NCI-H82 (cell line): ENCODE results near the gene UTP3.
"Not testable (repeated sequence)": the region's sequence is repeated elsewhere in the genome, so short reads cannot be mapped to it uniquely, and the experiment has no call there.

Experiments used
- DNase-seq: peaks from one replicate; lab custom pipeline; 2025; lab: John Stamatoyannopoulos, UW

UTP3 gene, protein sequence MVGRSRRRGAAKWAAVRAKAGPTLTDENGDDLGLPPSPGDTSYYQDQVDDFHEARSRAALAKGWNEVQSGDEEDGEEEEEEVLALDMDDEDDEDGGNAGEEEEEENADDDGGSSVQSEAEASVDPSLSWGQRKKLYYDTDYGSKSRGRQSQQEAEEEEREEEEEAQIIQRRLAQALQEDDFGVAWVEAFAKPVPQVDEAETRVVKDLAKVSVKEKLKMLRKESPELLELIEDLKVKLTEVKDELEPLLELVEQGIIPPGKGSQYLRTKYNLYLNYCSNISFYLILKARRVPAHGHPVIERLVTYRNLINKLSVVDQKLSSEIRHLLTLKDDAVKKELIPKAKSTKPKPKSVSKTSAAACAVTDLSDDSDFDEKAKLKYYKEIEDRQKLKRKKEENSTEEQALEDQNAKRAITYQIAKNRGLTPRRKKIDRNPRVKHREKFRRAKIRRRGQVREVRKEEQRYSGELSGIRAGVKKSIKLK

DNA sequence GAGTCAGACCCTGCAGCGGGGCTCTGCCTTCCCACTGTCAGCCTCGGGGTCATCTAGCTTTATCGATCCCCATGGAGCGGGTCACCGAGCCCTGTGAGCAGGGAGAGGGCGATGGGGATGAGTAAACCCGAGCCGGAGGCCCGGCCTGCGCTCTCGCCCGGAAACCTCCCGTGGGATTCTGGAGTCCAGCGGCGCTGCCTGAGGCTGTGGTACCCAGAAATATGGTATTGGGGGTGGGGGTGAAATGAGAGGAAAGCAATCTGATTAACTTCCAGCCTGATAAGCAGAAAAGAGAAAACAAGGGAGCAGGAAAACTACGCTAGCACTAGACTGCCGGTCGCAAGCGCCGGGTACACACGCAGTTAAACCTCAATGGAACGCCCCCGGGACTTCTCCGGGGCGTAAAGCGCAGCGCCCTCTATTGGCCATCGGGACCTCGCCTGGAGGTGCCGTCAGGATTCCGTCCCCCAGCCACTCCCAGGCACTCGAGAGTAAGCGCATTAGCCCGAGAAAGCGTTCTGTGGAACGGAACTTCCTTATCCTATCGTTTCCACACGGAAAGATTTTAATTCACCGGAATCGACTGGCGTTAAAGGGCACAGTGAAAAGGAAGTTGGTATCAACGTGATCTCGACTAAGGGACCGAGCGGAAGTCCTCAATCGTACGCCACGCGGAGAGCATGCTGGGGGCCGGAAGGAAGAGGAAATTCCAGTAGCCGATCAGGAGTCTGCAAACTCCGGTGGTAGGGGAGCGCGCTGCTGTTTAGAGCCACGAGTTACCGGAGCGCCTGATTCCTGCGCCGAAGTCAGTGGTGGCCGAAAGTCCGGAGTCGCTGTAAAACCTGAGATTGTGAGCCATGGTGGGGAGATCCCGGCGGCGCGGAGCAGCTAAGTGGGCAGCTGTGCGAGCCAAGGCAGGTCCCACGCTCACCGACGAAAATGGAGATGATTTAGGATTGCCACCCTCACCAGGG lies at the start of gene UTP3:
Gene UTP3 (plus strand): TSS at position 712 of the 974 bp plus-strand sequence. CDS start 146 bp downstream, at position 858.
- peak; percentile 98 for DNase-seq

DNA sequence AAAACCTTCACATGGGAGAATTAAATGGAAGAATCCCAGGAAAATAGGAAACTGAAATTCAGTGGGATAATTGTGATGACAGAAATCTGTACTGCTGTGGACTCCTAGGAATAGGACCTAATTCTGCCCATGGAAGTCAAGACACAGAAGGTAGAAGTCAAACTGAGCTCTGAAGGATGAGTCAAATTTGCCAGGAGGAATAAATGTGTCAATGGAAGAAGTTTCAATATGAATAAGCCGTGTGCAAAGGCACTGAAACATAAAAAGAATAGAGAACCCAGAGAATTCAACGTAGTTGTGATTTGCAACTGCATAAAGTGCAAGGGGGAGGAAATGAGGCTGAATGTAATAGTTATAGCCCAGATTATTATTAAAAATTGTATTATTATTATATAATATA lies 48.1 kb upstream of the UTP3 start:
- DNase-seq: no peak

DNA sequence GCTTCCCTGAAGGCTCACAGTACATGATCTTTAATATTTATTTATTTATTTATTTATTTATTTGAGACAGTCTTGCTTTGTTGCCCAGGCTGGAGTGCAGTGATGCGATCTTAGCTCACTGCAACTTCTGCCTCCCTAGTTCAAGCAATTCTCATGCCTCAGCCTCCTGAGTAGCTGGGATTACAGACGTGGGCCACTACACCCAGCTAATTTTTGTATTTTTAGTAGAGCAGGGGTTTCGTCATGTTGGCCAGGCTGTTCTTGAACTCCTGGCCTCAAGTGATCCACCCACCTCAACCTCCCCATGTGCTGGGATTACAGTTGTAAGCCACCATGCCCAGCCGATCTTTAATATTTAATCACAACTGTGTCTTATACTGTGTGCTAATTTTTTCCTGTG lies 37.6 kb upstream of the UTP3 start:
- DNase-seq: not testable (repeated sequence)

DNA sequence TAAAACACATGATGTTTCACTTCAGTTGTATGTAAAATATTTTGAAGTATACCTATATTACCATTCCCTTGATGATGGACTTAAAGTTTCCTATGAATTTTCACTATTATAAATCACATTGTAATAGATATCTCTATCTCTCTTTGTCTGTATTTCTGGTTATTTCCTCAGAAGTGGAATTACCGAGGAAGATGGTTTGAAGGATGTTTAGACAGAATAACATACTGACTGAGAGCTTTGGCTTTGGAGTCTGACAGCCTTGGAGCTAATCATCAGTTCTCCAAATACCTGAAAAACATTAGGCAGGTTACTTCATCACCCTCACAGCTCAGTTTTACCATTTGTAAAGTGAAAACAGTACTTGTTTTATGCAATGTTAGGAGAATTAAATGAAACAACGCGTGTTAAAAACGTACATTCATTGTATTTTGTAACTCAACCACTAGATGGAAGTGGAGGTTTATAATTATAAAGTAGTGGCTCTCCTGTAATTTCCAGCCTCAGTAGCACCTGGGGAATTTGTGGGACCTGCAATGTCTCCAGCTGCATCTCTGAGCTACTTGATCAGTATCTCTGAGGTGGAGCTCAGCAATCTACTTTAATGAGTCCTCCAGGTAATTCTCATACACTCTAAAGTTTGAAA lies 36.3 kb upstream of the UTP3 start:
- peak; percentile 54 for DNase-seq

DNA sequence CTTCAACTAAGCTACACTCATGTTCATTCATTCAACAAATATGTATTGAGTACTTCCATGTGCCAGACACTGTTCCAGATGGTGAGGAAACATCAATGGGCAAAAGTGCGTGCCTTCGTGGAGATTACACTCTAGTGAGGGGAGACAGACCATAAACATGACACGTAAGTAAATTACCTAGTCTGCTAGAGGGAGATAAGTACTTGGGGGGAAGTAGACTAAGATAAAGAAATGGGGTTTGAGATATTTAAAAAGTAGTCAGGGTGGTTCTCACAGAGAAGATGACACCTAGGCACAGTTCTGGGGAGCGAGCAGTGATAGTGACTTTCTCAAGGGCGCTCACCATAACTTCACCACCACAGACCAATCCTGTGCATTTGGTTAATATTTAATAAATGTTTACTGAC lies 33.7 kb upstream of the UTP3 start:
- no peak for DNase-seq

DNA sequence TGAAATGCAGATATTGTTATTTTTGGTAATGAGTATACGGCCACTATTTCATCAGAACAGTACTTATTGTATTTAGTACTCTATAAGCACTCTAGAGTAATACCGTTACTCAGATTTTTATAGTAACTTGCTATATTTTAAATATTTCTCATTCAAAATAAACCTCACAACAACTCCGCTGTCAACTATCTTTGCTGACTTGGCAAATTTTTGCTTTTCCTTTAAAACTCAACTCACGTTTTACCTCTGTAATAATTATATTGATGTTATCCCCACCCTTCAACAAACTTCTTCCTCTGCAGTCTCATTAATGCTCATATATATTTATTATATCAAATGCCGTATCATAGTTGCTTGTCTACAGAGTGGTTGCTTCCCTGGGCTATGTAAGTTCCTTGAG lies 31.0 kb upstream of the UTP3 start:
- DNase-seq: no peak

DNA sequence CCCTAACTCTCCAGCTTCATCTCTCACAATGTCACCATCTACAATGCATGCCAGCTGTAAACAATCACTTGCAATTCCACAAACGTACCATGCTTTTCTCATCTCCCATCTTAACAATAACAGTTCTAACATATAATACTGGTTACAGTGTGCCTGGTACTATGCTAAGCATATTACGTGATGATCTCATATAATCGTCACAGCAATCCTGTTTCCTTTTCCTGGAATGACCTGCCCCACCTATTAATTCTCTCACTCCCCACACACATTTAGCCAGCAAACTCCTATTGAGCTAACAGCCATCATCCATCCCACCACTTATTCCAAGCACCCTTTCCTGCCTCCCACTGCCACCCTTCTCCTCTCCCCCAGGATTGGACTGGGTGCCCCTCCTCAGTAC lies 29.9 kb upstream of the UTP3 start:
- peak; percentile 15 for DNase-seq

DNA sequence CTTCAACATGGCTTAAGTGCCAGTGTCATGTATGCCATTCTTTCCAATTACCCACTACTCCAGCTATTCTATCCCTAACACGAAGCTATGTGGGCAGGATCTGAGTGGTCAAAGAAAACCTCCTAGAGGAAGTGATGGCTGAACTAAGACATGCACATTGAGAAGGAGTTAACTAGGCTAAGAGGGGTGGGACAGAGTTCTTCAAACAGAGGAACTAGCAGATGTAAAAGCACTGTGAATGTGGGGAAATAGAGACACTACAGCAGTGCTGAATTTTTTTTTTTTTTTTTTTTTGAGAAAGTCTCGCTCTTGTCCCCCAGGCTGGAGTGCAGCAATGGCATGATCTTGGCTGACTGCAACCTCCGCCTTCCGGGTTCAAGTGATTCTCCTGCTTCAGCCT lies 28.2 kb upstream of the UTP3 start:
- no peak for DNase-seq

DNA sequence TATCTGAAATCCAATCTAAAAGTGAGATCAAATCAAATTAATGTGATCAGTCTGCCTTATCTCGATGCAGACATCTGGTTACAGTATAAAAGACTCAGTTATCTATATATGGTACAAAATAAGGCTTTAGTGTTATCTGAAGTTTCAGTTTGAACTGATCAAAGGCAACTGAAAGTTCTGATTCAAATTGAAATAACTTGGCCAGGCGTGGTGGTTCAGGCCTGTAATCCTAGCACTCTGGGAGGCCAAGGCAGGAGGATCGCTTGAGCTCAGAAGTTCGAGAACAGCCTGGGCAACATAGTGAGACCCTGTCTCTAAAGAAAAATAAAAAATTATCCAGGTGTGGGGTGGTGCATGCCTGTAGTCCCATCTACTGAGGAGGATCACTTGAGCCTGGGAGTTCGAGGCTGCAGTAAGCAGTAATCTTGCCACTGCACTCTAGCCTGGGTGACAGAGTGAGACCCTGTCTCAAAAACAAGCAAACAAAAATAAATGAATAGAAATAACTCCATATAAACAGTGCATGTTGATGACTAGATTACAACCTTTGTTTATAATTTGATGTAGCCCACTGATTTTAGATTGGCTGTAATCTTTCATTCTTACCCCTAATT lies 26.9 kb upstream of the UTP3 start:
- DNase-seq: not testable (repeated sequence)

DNA sequence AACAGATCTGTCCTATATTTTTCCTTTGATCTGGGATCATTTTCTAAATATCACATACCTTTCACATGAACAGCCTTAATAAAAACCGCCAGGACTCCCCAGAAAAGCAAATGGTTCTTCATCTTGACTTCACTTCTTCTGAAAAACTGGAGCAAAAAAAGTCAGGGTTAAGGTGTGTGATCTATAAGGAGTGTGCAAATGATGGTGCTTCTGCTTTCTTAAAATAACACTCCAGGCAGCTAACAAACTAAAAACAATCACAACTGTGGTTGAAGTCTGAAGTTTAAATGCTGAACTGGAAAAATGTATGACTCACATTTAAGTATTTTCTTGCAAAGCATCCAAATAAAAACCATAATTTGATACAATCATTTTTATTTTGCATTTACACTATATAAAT lies 22.0 kb upstream of the UTP3 start, which contains the start of gene JCHAIN:
Gene JCHAIN (minus strand): TSS at position 140 of the 400 bp plus-strand sequence. CDS start 18 bp downstream, at position 122.
- no peak for DNase-seq

DNA sequence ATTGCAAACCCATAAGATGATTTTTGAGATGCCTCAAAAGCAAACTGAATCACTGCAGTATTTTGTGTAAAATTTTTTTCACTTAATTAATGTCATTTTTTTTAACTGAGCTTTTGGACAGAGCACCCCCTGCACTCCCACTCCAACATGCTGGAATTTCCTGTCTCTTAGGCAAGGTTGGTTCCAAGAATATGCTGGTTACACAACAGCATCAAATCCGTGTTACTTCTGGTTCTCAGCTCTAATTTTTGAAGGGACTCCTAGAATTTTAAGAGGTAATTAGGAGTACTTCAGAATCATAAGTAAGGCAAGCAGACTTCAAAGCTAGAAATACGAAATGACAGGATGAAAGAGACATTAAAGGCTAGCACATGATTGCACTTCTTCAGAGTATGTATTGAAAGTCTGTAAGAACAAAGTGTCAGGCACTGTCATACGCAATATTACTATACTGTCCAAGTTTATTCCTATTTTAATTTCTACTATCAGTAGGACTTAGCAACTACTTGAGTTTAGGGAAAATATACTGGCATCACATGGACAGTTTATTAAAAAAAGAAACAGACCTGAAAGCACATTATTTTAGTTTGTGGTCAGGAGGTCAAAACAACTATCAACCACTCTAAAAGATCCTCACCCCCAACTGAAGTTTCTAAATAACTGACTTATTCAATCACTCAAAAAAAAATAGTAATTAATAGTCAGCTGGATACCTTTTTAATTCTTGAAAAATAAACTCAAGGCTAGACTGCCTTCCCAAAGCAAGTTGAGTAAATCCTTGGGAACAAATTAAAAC lies 20.4 kb upstream of the UTP3 start:
- DNase-seq: no peak

DNA sequence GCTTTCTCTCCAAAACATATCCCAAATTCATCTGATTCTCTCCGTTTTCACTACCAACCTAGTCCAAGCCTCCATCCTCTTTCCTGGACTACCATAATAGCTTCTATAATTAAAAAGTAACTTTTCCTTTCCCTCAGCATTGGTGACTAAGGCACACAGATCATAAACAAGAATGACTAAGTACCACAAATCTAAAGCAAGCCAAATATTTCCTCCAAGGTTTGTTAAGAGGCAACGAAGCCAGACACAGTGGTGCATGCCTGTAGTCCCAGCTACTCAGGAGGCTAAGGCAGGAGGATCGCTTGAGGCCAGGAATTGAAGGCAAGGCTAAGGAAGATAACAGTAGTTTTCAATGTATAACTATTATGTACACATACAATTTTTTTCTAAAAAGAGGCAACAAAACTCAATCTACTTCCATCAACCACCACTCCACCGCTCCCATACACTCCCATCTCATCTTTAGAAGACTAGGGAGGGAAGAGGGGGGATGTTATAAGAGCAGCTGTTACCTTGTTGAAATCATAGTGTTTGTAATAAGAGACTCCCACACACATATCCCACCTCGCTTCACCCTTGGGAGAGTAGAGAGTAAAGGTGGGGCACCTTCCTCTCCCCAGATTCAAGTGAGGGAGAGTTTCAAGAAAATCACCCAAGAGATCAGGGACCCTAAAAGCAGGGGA lies 17.9 kb upstream of the UTP3 start:
- no peak for DNase-seq

DNA sequence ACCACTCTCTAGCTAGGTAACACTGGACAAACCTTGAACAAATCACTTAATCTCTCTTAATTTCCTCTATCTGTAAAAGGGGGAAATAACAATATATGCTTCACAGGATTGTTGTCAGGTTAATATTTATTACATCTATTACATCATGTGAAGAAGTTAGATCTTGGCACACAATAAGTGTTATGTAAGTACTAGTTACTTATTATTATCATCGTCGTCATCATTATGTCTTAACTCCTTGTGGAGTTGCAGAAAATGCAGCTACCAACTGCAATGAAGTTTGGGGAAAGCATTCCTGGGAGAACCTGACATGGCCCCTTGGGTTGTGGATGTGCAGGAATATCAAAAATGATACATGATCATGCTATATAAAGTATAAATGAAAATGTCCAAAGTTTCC lies 17.2 kb upstream of the UTP3 start:
- no peak for DNase-seq

DNA sequence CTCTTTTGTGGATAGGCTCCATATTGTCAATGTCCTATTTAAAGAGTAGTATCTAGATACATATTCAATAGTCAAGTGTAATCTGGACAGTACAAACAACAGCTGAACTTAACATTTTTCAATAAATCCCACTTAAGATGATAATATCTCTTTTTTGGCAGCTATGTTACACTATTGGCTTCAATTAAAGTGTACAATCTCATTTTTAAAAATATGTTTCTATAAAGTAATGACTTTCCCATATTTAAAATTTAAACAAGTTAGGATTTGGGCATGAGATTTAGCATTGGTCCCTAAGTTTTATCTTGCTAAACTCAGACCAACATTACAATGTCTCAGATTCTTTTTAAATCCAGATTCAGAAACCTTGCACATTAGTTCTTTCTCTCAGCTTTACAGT lies 14.1 kb upstream of the UTP3 start:
- no peak for DNase-seq

DNA sequence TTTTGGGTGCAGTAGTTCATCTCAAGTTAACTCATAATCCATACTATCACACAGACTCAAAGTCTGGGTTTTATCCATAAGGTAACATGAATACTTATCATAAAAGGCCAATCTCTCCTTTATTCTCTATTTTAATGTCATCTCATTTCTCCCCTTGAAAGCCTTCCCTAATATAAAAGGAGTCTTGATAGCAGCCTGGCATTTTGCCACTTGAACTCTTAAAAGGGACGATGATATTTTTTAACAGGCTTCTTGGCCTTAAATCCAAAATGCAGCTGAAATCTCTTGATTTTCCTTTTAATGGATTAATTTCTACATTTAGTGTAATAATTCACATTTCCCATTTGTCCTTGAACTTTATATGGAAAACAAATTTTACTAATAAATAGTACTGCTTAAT lies 13.6 kb upstream of the UTP3 start:
- DNase-seq: no peak

DNA sequence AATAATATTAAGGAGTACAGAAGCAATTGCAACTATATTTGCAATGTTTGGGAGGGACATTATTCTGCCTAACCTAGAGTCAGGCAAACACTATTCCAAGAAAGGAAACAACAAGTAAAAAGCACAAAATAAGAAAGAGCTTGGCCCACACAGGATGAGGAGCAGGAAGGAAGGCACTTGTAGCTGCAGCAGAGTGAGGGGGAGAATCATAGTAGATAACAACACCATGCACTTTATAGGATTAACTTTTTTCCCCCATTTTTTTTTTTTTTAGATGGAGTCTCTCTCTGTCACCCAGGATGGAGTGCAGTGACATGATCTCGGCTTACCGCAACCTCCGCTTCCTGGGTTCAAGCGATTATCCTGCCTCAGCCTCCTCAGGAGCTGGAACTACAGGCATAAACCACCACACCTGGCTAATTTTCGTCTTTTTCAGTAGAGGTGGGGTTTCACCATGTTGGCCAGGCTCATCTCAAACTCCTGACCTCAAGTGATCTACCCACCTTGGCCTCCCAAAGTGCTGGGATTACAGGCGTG lies 11.7 kb upstream of the UTP3 start:
- DNase-seq: no peak

DNA sequence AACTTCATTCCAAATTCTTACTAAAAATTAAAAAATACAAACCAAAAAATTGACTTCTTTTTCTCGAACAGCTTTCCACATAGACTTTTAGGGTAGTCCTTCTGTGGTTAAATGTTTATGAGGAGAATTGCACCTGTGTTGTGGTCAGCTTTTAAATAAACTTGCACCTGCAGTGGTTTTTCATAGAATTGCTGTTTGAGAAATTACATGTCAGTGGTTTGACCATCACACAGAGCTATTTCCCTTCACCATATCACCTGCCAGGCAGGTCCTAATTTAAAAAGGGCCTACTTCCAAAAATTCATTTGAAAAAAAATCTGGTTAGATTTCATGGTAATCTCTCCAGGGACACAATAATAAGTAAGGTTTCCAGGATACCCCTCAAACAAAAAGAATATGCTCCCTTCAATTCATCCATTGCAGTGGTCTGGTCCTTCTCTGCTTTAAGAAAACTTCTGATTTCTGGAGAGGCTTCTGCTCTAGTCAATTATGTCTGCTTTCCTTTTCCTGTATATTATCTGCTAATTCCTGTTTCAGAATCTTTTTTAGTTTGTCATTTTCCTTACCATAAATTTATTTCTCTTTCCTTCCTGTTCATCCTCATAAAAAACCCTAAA lies 9.8 kb upstream of the UTP3 start:
- no peak for DNase-seq

DNA sequence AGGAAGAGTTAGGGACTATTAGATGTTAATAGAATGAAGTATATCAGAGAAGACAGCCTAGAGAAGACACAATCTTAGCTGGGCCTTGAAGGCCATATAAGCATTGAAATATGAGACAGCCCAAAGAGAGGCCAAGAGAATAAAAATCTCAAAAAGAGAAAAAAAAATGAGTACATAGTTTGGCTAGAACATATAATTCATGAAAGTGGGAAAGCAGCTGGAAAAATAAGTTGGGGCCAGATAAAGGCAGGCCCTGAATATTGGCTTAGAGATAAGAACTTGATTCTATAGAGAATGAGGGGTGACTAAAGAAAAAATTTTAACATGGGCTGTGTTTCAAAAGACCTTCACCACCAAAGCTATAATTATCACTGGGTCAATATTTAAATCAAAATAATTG lies 7.4 kb upstream of the UTP3 start:
- DNase-seq: no peak

DNA sequence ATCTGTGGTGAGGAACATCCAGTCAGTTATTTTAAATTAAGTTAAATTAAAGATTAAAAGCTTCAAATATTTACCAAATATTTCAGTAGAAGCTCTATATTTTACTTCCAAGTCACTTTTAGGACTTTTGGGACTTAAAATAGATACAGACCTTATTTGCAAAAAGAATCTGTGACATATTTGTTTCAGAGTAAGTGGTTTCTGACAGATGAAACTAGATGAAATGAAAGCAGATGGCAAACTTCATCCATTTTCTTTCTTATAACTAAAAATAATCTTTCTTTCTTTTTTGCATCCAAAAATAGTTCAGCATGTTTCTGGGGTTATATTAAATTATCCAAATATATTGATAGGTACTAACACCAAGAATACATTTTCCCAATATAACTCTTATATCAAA lies 6.6 kb upstream of the UTP3 start:
- no peak for DNase-seq

DNA sequence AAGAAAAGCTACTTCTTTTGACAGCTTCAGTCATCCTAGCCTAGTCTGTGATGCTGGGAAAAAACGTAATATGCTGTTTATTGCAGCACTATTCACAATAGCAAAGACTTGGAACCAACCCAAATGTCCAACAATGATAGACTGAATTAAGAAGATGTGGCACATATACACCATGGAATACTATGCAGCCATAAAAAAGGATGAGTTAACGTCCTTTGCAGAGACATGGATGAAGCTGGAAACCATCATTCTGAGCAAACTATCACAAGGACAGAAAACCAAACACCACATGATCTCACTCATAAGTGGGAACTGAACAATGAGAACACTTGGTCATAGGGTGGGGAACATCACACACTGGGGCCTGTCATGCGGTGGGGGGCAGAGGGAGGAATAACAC lies 6.2 kb upstream of the UTP3 start:
- DNase-seq: not testable (repeated sequence)
